ENCODE measurements around the gene ZNF133. TPM values are rescaled to one million over a fixed set of nuclear protein-coding genes. Genes with fewer than 3 reads are reported as not detected.

Gene ZNF133
- 9.5 to 13.5 TPM (median 12.7 TPM) in 5 replicates for total RNA-seq (2022; extraction: Qiagen RNA extraction; ENCODE audit: low read depth)

GRCh38 chr20:18287915-18288748 lies at the start of gene ZNF133:
Gene ZNF133, plus strand, starts transcription at chr20:18288527. Its CDS starts 17,160 bp downstream, at chr20:18305687.

Other genes starting within 250 kb of the ZNF133 start
- 0.18 to 0.34 TPM (median 0.21 TPM) in 4 of 5 replicates, not detected in the other for gene OVOL2, start 230.6 kb upstream of the ZNF133 start, total RNA-seq (2022; extraction: Qiagen RNA extraction; ENCODE audit: low read depth)
- gene KAT14, start 150.7 kb upstream of the ZNF133 start, total RNA-seq (2022; extraction: Qiagen RNA extraction; ENCODE audit: low read depth) = 8.6 to 10.1 TPM (median 9.9 TPM) in 5 replicates
- gene PET117, start 150.7 kb upstream of the ZNF133 start, total RNA-seq (2022; extraction: Qiagen RNA extraction; ENCODE audit: low read depth) = 23.7 to 27.7 TPM (median 25.9 TPM) in 5 replicates
- gene DZANK1, start 178.5 kb downstream of the ZNF133 start, total RNA-seq (2022; extraction: Qiagen RNA extraction; ENCODE audit: low read depth) = 2.7 to 3.0 TPM (median 2.9 TPM) in 5 replicates
- 13.6 to 23.7 TPM (median 16.1 TPM) in 5 replicates for gene POLR3F, start 178.9 kb downstream of the ZNF133 start, total RNA-seq (2022; extraction: Qiagen RNA extraction; ENCODE audit: low read depth)
- 12.0 to 17.4 TPM (median 14.4 TPM) in 5 replicates for gene RBBP9, start 208.7 kb downstream of the ZNF133 start, total RNA-seq (2022; extraction: Qiagen RNA extraction; ENCODE audit: low read depth)
- gene SEC23B, start 219.4 kb downstream of the ZNF133 start, total RNA-seq (2022; extraction: Qiagen RNA extraction; ENCODE audit: low read depth) = 53.4 to 61.2 TPM (median 57.2 TPM) in 5 replicates